ENCODE measurements around the gene SLC25A48.
A peak's percentile ranks its signal among the peaks of the same experiment; 100 is the strongest.

SLC25A48 gene

GRCh38 chr5:135885031-135885430, 50.6 kb downstream of the SLC25A48 start:
- no peak for DNase-seq

GRCh38 chr5:135886136-135886535, 51.7 kb downstream of the SLC25A48 start:
- no peak for DNase-seq

GRCh38 chr5:135887447-135887864, 53.0 kb downstream of the SLC25A48 start:
- peak in 1 of 2 experiments; percentile 73 for DNase-seq

GRCh38 chr5:135887881-135888614, 53.6 kb downstream of the SLC25A48 start:
- no peak for DNase-seq

- DNase-seq = no peak
Observed at GRCh38 chr5:135890296-135890695, 55.8 kb downstream of the SLC25A48 start.

- no peak for DNase-seq
Observed at GRCh38 chr5:135890867-135891266, 56.4 kb downstream of the SLC25A48 start.

- DNase-seq = no peak
Observed at GRCh38 chr5:135891268-135891667, 56.8 kb downstream of the SLC25A48 start.

- no peak for DNase-seq
Observed at GRCh38 chr5:135891791-135892190, 57.3 kb downstream of the SLC25A48 start.

- no peak for DNase-seq
Observed at GRCh38 chr5:135894276-135894675, 59.8 kb downstream of the SLC25A48 start.

GRCh38 chr5:135894789-135895188, 60.3 kb downstream of the SLC25A48 start:
- DNase-seq = no peak

GRCh38 chr5:135895474-135896006, 61.1 kb downstream of the SLC25A48 start, which contains the start of gene IL9:
Gene IL9 (minus strand): TSS chr5:135895841. CDS start chr5:135895816, 25 bp downstream.
- no peak for DNase-seq

GRCh38 chr5:135898651-135899050, 64.2 kb downstream of the SLC25A48 start:
- DNase-seq = no peak

GRCh38 chr5:135900276-135900675, 65.8 kb downstream of the SLC25A48 start:
- no peak for DNase-seq

- no peak for DNase-seq
Observed at GRCh38 chr5:135901633-135902032, 67.2 kb downstream of the SLC25A48 start.

GRCh38 chr5:135905144-135905543, 70.7 kb downstream of the SLC25A48 start:
- no peak for DNase-seq

GRCh38 chr5:135913713-135914626, 79.5 kb downstream of the SLC25A48 start:
- no peak for DNase-seq

- no peak for DNase-seq
Observed at GRCh38 chr5:135915466-135916001, 81.1 kb downstream of the SLC25A48 start.

GRCh38 chr5:135916638-135917263, 82.3 kb downstream of the SLC25A48 start:
- DNase-seq = no peak

- DNase-seq = no peak
Observed at GRCh38 chr5:135920199-135920598, 85.7 kb downstream of the SLC25A48 start.

GRCh38 chr5:135921388-135921787, 86.9 kb downstream of the SLC25A48 start:
- no peak for DNase-seq

GRCh38 chr5:135930029-135930948, 95.8 kb downstream of the SLC25A48 start:
- DNase-seq = no peak

GRCh38 chr5:135930949-135931295, 96.5 kb downstream of the SLC25A48 start:
- no peak for DNase-seq
